AML-193 (cell line): ENCODE data around the gene LY6G6C.

Experiments
- DNase-seq, 2 experiments: peaks; one replicate each; lab custom pipeline; 2025; lab: John Stamatoyannopoulos, UW

Gene LY6G6C

DNA sequence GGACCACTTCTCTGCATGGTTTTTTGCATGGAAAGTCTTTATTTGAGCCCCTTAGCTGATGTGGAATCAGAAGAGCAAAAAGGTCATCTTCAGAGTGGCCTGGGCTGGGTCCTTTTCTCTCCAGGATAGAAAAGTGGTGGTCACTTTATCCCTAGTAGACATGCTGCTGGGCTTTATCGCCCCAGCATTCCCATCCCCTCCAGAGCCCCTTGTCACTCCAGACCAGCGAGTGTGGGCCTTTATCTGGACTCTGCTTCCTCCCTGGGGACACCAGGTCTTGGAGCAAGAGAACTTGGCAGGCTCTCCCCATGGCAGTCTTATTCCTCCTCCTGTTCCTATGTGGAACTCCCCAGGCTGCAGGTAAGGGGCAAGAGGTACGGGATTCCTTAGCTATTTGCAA lies 14.9 kb downstream of the LY6G6C start, which contains the start of gene LY6G6F:
Gene LY6G6F (plus strand): TSS at position 268 of the 400 bp plus-strand sequence. CDS start 41 bp downstream, at position 309.
- no peak for DNase-seq

DNA sequence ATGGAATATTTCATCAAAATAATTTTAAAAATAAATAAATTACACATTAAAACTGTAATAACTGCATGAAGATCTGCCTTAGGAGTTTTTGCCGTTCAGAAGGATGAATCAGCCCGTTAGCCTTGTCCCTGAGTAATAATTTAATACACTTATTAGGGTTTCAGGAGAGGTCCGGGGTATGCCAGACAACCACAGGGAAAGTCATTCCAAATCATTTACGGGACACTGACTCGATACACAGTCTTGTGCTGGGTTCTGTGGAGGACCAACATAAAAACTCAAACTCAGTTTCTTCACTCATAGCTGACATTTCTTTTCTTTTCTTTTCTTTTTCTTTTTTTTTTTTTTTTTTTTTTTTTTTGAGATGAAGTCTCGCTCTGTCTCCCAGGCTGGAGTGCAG lies 15.6 kb downstream of the LY6G6C start:
- no peak for DNase-seq

DNA sequence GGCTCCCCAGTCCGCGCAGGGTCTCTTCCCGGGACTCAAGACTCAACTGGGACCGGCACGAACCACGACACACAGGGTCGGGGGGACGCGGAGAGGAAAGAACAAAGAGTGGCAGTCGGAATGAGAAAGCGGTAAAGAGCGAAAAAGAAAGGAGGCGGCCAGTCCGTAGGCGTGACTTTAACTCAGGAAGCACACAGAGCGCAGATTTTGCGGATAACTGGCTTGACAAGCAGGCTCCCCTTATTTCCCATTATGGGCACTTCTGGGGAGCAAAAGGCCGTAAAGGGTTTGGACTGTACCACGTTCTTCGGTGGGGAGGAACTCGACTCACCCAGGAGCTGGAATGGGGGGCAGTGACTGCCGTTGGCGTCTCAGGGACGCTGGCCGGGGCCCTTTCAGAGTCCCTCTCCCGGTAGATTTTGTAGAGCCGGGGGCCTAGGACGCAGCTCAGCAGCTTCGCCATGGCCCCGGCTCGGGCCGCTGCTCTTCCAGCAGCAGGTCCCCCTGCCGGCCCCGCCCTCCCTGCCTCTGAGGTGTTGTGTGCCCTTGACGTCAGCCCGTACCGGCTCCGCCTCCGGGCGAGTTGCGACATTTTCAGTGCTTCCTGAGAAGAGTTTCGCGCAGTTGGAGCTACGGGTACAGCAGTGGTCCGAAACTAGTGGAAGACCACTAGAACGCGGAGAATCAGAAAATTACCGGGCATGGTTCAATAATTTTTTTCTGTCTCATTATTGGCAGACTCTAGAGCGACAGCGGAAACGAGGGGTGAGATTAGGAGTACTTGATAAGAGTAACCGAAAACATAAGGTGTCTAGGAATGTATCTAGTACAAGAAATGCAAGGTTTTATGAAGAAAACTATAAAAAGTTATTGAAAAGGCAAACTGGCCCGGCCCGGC lies 18.5 kb downstream of the LY6G6C start, which contains the start of gene ABHD16A:
Gene ABHD16A (minus strand): TSS at position 506 of the 898 bp plus-strand sequence. CDS start 43 bp downstream, at position 463.
- DNase-seq: peak; percentile 99

DNA sequence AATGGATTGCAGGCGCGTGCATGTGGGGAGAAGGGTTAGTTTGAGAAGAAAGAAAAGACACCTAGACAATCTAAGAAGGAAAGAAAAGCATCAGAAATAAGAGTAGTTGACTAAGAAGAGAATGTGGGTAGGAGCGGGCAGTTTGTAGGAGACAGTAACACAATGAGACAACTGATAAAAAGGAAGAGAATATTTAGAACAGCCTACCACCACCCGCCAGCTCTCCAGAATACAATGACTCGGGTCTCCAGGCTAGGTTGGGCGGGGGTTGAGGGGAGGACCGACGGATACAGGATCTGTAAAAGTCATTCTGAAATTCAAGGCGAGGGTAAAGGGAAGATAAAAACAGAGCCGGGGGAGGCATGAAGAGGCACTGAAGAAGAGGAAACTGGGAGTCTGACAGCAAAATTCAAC lies 19.1 kb downstream of the LY6G6C start:
- DNase-seq: peak in 1 of 2 experiments; percentile 70

DNA sequence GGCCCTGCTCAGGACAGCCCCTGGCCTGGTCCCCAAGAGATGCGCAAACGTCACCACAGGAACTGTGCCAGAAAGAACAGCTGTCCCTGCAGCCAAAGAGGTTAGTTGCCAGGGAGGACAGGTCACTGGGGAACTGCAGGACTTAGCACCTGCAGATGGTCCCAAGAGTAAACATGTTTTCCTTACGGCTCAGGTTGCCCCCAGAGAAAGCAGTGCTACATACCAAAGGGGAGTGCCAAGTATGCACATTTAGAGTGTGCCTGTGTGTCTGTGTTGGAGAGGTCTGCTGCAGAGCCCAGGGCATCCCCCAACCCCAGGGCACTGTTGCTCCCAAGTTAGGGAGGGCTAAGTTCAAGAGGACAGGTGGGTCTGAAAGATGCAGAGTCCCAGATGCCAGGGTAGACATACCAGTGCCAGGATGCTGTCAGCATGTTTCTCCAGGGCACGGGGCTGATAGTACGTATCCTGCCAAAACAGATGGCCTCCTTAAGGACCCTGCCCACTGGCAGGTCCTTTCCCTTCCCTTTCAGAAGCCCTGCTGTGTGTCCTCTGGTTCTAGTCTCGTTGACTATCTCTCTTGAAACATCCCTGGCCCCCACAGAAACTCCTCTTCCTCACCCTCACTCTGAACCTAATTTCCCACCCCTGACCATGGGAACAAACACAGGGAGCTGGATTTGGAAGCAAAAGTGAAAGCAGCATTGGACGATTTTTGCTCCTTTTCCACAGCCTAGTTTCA lies 19.7 kb downstream of the LY6G6C start:
- DNase-seq: no peak

DNA sequence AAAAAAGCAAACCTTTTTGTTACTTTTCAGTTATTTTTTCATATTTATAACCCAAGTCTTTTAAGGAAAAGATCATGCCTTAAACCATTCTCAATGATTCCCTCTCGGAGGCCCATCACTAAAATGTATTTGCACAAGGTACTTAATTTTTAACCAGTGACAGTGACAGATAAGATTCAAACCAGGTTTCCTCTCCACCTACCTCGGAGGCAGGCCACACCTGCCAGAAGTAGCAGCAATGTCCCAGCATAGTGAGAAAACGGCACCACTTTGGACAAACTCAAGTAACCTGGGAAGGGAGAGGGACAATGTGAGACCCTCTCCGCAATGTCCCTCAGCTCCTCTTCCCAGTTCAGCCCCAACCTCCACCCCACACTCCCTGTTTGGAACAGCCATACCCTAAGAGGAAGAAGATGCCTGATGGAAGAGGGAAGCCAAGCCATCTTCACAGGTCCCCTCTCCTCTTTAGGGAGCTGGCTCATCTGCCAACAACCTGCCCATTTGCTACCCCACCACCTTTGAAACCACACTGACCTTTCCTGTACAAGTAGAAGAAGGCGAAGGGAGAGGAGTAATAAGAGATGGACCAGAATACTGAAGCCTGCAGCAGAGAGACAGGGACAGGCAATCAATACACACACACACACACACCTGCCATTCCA lies 20.7 kb downstream of the LY6G6C start:
- DNase-seq: no peak

DNA sequence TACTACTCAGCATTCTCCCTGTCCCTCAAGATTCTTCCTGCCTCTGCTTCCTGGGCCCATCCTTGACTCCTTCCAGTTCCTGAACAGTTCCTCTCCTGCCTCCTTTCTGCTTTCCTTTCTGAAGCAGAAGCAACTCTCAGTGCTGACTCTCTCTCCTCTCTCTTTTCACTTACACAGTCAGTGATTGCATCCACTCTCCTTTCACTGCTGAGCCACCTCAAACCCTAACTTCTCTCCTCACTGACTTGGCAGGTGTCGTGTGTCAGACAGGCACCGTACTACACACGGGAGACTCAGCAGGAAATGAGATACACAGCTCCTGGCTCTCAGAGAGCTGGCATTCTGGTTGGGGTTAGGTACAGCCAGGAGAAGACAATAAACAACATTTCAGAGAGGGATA lies 24.0 kb downstream of the LY6G6C start:
- DNase-seq: no peak

DNA sequence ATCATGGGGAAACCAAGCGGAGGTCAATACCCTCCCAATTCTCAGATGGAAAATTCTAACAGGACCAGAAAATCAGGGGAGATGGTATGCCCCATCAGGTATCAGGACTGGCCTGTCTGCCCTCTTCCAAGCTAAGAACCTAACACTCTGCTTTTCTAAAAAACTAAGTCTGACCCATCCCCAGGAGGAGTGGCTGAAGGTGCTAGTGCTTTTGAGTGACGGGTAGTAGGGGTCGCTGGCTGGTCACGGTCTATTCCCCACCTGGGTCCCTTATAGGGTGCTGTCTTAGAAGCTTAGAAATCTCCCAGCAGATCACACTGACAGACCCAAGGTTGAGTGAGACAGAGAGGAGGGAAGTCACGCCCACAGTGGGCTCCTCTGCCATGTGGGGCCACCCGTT lies 28.0 kb downstream of the LY6G6C start:
- DNase-seq: no peak

DNA sequence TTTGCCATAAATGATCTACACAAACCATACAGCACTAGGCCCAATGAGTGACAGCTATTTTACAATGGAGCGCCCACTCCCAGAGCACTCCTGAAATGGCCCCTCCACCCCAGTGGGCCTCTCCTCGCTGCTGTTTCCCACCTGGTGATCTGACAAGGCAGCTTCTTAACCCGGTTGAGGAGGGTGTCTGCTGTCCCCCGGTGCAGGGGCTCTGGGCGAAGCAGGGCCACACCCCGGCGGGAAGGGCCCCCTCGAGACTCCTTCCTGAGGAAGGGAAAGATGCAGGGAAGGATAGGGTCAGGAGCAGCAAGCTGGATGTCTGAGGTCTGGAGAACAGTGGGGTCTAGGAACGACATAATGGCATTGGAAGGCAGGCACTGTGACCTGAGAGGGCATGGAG lies 28.7 kb downstream of the LY6G6C start:
- DNase-seq: no peak

DNA sequence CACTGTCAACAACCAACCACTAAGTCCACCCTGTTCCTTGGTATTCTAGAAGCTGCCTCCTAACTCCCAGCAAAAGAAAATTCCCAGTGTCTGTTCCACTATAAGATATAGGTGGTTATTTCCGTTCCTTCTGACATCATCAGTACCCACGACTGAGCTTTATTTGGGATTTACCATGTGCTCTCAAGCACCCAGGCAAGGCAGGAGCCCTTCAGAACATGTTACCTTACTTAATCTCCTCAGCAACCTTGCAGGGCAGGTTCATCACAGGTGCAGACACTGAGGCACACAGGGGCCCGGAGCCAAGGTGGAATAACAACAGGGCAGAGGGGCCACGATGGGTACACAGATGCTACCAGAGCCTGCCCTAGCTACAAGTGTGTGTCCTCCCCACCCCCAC lies 29.2 kb downstream of the LY6G6C start:
- DNase-seq: no peak

DNA sequence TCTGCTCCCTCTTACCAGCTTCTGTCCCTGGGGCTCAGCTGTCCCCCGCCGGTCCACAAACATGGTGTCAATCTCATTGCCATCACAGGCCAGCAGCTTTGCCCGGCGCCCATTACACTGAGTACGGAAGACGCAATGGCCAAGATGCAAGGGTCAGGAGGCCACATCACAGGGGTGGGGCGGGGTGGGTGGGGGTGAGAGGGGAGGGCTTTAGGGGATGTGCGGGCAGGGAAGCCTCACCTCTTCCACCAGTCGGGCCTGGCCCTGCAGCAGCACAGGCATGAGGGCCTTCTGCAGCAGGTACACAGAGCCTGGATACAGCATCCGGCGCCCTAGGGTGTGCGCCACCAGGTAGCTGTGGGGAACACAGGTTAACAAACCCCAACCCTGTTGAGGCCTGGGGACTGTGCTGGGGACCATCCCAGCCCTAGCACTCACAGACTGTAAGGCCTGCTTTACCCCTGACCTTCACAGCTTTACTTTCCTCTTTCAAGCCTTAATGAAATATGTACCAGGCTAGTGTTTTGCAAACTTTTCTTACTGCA lies 29.9 kb downstream of the LY6G6C start:
- no peak for DNase-seq

DNA sequence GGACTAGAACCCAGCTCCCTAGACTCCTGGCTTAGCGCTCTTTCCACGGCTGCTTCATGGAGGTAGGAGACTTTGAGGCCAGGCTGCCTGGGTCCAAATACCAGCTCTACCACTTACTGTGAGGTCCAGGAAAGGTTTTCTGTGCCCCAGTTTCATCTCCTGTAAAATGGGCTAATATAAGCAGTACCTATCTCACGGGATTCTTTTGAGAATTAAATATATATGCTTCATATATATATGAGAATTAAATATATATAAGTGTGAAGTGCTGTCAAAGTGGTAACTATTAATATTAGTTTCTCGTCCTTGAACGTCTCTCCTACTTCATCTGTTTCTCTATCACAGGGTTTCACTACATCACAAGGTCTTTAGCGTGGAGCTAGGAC lies 30.5 kb downstream of the LY6G6C start:
- DNase-seq: no peak

DNA sequence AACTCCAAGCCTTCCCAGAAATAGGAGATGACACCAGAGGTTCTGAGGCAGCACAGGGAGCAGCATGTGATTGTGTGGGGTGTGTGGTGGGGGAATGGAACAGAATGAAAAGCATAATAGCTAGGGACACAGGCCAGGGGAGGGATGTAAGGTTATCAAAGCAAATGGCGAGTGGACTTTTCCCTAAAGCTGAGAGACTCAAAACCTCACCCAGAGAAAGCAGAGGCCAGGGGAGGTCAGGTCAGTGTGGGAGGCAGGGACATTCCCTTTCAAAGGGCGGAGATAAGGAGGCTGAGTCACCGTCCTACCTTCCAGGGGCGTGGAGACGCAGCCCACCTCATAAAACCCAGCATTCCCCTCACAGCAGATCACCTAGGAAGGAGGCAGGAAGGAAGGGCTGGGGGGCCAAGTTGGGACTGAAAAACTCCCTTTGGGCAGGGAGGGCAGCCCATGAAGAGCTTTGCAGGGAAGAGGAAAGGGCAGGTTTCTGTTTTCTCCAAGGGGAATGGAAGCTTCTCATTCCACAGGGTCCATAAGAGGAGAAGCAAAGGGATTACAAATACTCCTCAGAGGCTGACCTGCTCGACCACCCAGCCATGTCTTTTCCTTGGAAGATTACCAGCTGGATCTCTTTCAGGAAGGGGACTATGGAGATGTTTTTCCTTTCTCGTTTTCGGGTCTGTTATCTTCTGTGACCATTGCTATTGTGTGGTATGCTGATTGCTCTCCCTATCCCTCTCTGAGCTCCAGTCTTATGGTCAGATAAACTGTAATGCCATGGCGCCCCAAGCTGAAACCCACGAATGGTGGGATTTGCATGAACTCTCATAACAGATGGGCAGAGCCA lies 31.1 kb downstream of the LY6G6C start:
- DNase-seq: no peak

DNA sequence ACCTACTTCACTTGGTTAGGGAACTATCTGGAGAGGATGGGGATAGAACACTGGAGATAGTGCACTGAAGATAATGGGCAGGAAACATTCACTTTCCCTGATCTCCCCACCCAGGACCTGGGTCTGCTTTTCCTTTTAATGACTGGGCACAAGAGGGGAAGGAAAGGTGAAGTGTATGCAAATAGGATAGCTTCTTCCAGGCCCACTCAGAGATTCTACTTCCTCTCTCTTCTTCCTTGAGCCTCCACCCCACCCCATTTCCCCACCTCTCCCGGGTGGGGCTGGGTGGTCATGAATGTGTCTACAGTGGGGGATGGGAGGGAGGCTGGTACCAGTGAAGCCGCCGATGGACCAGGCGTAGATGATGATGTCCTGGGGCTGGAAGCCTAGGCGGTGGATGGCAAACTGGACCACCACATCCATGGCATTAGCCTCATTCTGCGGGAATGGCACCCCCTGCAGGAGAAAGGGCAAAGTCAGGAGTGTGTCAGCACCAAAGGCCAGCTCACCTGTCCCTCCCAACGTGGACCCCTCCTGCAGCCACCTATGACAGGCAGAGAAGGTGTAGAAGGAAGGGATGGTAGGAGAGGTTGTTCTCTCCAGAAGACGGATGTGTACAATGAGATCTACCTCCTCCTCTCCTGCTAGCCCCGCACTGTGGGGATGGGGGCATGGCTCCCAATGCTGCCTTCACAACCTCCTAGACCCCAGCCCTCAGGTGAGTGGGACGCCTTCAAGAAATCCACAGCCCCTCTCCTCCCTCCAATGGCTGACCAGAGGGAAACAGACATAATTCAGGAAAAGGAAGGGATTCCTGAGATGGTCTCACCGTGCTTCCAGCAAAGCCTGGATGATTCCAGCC lies 32.1 kb downstream of the LY6G6C start:
- no peak for DNase-seq

DNA sequence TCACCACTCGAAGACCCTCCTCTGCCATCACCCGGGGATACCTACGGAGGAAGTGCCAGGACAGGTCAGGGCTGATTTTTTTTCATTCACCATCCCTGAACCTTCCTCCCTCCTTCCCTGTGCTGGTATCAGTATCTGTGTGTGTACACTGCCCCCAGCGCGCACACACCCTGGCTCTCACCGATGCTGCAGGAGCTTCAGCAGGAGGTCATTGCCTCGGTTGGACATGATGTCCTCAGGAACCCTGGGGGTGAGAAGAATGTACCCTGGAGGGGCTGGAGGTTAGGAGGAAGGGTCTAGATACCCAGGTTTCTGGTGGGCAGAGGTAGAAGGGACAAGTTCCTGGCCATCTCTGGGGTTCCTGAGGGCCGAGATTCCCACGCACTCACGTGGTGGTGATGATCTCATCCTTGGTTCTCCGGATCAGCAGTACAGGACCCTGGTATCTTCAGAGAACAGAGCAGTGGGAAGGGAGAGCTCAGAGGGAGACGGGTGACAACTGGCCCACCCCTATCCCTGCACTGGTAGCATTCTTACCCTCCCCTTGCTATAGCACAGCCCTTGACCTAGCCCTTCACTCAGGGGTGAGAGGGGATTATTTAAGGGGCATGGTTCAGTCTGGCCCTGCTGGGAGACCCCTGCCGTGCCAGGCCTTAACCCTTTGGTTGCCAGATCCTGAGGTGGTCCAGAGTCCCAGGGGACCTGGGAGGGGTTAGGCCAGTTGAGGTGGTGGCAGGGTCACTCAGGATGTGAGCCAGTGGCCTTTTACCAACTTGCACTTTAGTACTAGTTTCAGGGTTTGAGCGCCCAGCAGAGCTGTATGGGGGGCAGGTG lies 33.5 kb downstream of the LY6G6C start:
- DNase-seq: no peak

DNA sequence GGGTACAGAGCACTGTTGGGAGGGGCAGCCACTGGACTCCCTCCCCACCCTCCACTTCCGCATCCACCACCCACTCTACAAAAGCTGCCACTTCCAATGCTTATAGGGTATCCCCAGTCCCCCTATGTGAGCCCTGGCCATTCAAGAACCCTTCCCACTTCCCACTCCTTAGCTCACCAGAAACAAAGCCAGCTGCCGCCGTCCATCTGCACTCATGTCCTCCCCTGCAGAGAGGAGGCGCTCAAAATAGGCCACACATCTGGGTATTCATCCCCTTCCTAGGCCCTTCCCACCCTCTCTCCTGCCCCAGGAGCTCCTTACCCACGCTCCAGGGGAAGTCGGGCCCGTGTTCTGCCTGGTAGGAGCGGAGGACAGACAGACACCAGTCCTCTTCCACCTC lies 34.2 kb downstream of the LY6G6C start:
- no peak for DNase-seq

DNA sequence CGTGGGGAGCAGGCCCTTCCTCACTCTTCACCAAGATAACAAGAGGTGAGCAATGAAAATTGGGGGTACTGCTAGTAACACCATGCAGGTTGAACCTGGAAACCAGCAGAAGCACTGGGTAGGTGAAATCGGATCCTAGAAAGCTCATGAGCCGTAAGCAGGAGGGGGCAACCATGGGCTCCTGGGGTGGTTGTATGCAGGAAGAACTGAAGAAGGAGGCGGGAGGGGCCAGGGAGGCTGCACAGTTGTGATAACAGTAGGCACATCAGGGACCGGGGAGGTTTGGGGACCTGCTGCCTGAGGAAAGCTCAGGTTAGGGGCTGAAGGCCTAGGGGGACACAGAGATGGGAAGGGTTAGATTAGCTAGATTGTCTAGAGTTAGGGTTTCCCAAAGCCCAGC lies 35.1 kb downstream of the LY6G6C start:
- DNase-seq: no peak

DNA sequence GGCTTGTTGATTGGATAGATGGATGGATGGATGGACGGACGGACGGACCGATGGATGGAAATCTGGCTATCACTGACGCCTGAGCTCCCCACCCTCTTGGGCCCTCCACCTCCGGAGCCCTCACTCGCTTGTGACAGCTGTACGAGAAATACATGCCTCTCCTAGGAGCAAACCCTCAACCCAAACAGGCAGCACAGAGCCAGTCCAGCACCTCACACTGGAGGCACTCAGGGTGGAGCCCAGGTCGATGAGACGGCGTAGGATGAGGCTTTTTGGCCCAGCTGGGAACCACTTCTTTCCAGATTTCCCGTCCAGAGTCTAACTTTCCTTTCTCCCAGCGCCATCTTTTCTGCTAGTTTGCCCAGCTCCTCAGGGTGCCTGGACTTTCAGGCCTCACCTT lies 38.0 kb downstream of the LY6G6C start:
- DNase-seq: no peak

DNA sequence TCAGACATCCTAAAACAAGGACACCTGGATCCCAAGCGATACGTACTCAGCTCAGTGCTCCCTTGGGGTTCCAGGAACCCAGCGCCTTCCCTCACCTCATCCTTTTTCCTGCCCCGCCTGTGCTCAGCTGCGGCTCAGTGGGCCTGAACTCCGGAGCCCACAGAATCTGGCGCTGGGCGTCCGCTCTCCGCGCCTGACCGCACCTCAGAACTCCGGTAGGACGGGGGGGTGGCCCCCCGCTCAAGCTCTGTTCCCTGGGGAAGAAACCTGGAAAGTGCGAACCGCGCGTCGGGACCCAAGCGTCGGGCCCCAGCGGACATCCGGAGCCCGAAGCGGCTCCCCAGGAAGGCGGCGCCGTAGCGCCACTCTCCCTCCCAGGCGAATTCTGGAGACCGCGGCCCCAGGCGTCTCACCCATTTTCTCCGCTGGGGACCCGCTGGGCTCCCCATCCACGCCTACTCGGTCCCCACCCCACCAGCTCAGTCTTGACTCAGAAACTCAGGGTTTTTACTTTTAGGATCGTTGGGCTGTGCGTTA lies 40.3 kb downstream of the LY6G6C start:
- DNase-seq: peak; percentile 17 to 56
